T-helper 1 cell treated with Interleukin-12 subunit alpha and Interleukin-12 subunit beta and Interleukin-4 antibody, amounts not matched to agents 30 μg/mL and 1 μg/mL, for 36 hours (primary cell): ENCODE measurements around the gene GAS7.

ENCODE experiments used
- H3K27ac Mint-ChIP-seq: one replicate; pipeline ENCODE4 v1.8.0; 2021; ENCODE audit warnings: mild to moderate bottlenecking, mixed read lengths
- H3K27me3 Mint-ChIP-seq: one replicate; pipeline ENCODE4 v1.8.0; 2021; ENCODE audit warnings: low read depth, mixed read lengths
- H3K36me3 Mint-ChIP-seq: one replicate; pipeline ENCODE4 v1.8.0; 2021; ENCODE audit warnings: low read depth, mixed read lengths
- H3K4me1 Mint-ChIP-seq: one replicate; pipeline ENCODE4 v1.8.0; 2021; ENCODE audit warnings: low read depth, mixed read lengths
- H3K4me3 Mint-ChIP-seq: one replicate; pipeline ENCODE4 v1.8.0; 2021; ENCODE audit warnings: mild to moderate bottlenecking, moderate library complexity, mixed read lengths
- H3K9me3 Mint-ChIP-seq: one replicate; pipeline ENCODE4 v1.8.0; 2021; ENCODE audit warnings: mixed read lengths

GAS7 gene

GRCh38 chr17:9976283-9977179, 221.9 kb downstream of the GAS7 start:
- Mint-ChIP-seq H3K27me3 (no peaks in the 10 kb centered on the region), H3K27ac (no peak overlapping the region), H3K4me1 (no peaks in the 10 kb centered on the region), H3K4me3 (no peak overlapping the region), H3K36me3 (no peaks in the 10 kb centered on the region), H3K9me3 (no peaks in the 10 kb centered on the region)

GRCh38 chr17:9974448-9975381, 223.7 kb downstream of the GAS7 start:
- Mint-ChIP-seq H3K27me3 (no peaks in the 10 kb centered on the region), H3K27ac (no peak overlapping the region), H3K9me3 (no peaks in the 10 kb centered on the region), H3K4me1 (no peaks in the 10 kb centered on the region), H3K4me3 (no peak overlapping the region), H3K36me3 (no peaks in the 10 kb centered on the region)

GRCh38 chr17:9973669-9974447, 224.5 kb downstream of the GAS7 start:
- Mint-ChIP-seq H3K4me1 (no peaks in the 10 kb centered on the region), H3K4me3 (no peak overlapping the region), H3K27me3 (no peaks in the 10 kb centered on the region), H3K9me3 (no peaks in the 10 kb centered on the region), H3K36me3 (no peaks in the 10 kb centered on the region), H3K27ac (no peak overlapping the region)

GRCh38 chr17:9971991-9972390, 226.4 kb downstream of the GAS7 start:
- no peaks in the 10 kb centered on the region for H3K4me1 Mint-ChIP-seq
- H3K4me3 Mint-ChIP-seq, result no peak overlapping the region
- no peaks in the 10 kb centered on the region for H3K9me3 Mint-ChIP-seq
- H3K36me3 Mint-ChIP-seq, result no peaks in the 10 kb centered on the region
- no peaks in the 10 kb centered on the region for H3K27me3 Mint-ChIP-seq
- no peak overlapping the region for H3K27ac Mint-ChIP-seq

GRCh38 chr17:9969301-9969935, 229.0 kb downstream of the GAS7 start:
- no peak overlapping the region for H3K27ac Mint-ChIP-seq

GRCh38 chr17:9968881-9969280, 229.5 kb downstream of the GAS7 start:
- Mint-ChIP-seq H3K36me3 (no peaks in the 10 kb centered on the region), H3K9me3 (no peaks in the 10 kb centered on the region), H3K27me3 (no peaks in the 10 kb centered on the region), H3K4me1 (no peaks in the 10 kb centered on the region), H3K27ac (no peak overlapping the region), H3K4me3 (no peak overlapping the region)

More at GRCh38 chr17:9969301-9969935, 229.0 kb downstream of the GAS7 start:
- H3K4me1 Mint-ChIP-seq, result no peaks in the 10 kb centered on the region
- no peak overlapping the region for H3K4me3 Mint-ChIP-seq
- no peaks in the 10 kb centered on the region for H3K36me3 Mint-ChIP-seq
- H3K27me3 Mint-ChIP-seq, result no peaks in the 10 kb centered on the region
- no peaks in the 10 kb centered on the region for H3K9me3 Mint-ChIP-seq

- H3K4me3 Mint-ChIP-seq, result no peak overlapping the region
- H3K27me3 Mint-ChIP-seq, result no peaks in the 10 kb centered on the region
- H3K27ac Mint-ChIP-seq, result no peak overlapping the region
- H3K9me3 Mint-ChIP-seq, result no peaks in the 10 kb centered on the region
- no peaks in the 10 kb centered on the region for H3K4me1 Mint-ChIP-seq
- H3K36me3 Mint-ChIP-seq, result no peaks in the 10 kb centered on the region
Measured at GRCh38 chr17:9968008-9968407, 230.4 kb downstream of the GAS7 start.

- no peaks in the 10 kb centered on the region for H3K4me1 Mint-ChIP-seq
- no peak overlapping the region for H3K4me3 Mint-ChIP-seq
- no peak overlapping the region for H3K27ac Mint-ChIP-seq
- no peaks in the 10 kb centered on the region for H3K9me3 Mint-ChIP-seq
- H3K27me3 Mint-ChIP-seq, result no peaks in the 10 kb centered on the region
- H3K36me3 Mint-ChIP-seq, result no peaks in the 10 kb centered on the region
Measured at GRCh38 chr17:9959377-9959981, 238.9 kb downstream of the GAS7 start.

- Mint-ChIP-seq H3K4me1 (no peaks in the 10 kb centered on the region), H3K9me3 (no peaks in the 10 kb centered on the region), H3K4me3 (no peak overlapping the region), H3K27me3 (no peaks in the 10 kb centered on the region), H3K27ac (no peak overlapping the region), H3K36me3 (no peaks in the 10 kb centered on the region)
Measured at GRCh38 chr17:9958586-9959281, 239.7 kb downstream of the GAS7 start.

- H3K9me3 Mint-ChIP-seq, result no peaks in the 10 kb centered on the region
- H3K4me3 Mint-ChIP-seq, result no peak overlapping the region
- H3K27ac Mint-ChIP-seq, result no peak overlapping the region
- no peaks in the 10 kb centered on the region for H3K36me3 Mint-ChIP-seq
- H3K4me1 Mint-ChIP-seq, result no peaks in the 10 kb centered on the region
- H3K27me3 Mint-ChIP-seq, result no peaks in the 10 kb centered on the region
Measured at GRCh38 chr17:9957244-9957643, 241.2 kb downstream of the GAS7 start.

GRCh38 chr17:9956474-9957131, 241.8 kb downstream of the GAS7 start:
- Mint-ChIP-seq H3K4me3 (no peak overlapping the region), H3K27ac (no peak overlapping the region), H3K9me3 (no peaks in the 10 kb centered on the region), H3K4me1 (no peaks in the 10 kb centered on the region), H3K36me3 (no peaks in the 10 kb centered on the region), H3K27me3 (no peaks in the 10 kb centered on the region)

GRCh38 chr17:9953492-9953891, 244.9 kb downstream of the GAS7 start:
- Mint-ChIP-seq H3K4me3 (no peak overlapping the region), H3K27ac (no peak overlapping the region), H3K36me3 (no peaks in the 10 kb centered on the region), H3K4me1 (no peaks in the 10 kb centered on the region), H3K9me3 (no peaks in the 10 kb centered on the region), H3K27me3 (no peaks in the 10 kb centered on the region)

- Mint-ChIP-seq H3K4me3 (no peak overlapping the region), H3K27me3 (no peaks in the 10 kb centered on the region), H3K9me3 (no peaks in the 10 kb centered on the region), H3K27ac (no peak overlapping the region), H3K36me3 (no peaks in the 10 kb centered on the region), H3K4me1 (no peaks in the 10 kb centered on the region)
Measured at GRCh38 chr17:9951803-9952202, 246.6 kb downstream of the GAS7 start.
